Activated CD4-positive, alpha-beta T cell treated with anti-CD3 and anti-CD28 coated beads, Interleukin-2, amount 50 U/mL, for 48 hours (primary cell): ENCODE measurements around the gene GEMIN5.

Experiments used
- DNase-seq, 2 experiments: peaks; one replicate each; pipeline ENCODE4 v3.0.0-alpha.2; 2020

Gene GEMIN5

DNA sequence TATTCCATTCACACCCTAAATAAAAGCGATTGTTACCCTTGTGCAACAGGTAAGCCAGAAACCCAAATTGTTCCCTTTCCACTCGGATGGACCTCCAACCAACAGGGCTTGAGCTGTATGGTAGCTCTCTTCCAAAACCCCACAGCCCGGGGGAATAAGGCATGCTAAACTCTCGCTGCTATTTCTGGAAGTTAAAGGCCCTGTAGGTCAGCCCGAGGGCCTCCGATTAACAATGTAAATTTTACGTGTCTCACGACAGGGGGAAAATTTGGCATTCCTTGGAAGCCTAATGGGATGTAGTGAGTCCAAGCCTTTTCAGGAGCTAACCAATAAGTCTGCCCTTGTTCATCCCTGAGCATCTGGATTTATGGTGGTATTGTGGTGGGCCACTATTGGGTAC is 53.6 kb downstream of the GEMIN5 start:
- no peak for DNase-seq

DNA sequence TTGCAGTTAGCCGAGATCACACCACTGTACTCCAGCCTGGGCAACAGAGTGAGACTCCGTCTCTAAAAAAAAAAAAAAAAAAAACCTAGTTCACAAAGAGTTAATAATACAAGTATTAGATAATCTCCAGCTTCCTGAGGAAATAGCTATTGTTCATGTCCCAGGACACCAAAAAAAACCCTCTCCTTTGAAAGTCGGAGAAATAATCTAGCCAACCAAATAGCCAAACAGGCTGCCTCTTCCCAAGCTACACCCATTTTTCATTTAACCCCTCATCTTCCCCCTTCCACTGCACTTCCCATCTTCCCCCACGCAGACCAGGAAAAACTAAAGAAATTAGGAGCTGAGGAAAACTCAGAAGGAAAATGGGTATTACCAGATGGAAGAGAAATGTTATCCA is 56.0 kb downstream of the GEMIN5 start:
- DNase-seq, result no peak

DNA sequence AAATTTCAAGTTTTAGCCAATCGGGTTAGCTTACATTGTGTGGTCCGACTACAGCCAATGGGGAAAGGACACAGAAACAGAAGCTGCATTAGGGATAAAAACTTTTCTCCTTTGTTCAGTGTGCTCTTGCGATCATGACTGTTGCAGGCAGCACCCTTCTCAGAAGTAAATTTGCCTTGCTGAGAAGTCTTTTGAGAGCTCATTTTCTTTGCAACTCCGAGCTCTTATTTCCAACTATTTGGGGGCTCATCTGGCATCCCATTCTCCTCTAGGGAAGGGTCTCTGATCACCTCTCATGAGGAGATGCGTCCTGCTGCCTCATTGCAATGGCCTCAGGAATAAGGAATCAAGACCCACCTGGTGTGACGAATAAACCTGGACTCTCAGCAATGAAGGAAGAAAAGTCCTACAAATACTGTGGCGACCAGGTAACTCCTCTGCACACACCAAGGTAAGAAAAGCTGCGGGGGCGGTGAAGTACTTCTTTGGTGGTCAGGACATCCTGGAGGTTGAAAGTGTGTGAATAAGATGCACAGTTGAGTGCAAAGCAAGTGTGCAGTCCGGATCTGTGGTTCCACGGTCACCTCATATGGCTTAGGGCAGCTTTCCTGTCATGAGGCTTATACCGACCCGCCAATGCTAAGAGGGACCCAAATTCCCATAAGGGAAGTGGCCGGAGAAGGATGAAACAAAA is 59.2 kb downstream of the GEMIN5 start:
- no peak for DNase-seq

DNA sequence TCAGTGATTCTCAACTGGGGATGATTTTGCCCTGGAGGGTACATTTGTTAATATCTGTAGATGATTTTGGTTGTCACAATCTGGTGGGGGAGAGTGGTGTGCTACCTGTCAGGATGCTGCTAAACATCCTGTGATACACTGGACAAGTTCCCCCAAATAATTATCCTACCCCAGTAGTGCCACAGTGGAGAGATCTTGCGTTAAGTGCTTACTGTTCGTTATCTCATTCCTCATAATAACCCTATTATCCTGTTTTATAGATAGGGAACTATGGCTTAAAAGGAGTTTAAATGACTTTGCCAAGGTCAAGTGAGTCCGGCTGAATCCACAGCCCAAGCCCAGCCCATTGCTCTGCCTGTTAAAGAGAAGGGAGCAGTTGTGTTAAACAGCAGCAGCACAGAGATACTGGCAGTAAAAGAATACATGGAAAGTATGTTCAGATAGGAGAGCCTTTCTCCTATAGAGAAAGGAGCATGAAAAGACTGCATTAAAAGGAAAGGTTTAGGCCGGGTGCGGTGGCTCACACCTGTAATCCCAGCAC is 64.2 kb downstream of the GEMIN5 start:
- DNase-seq, result no peak

DNA sequence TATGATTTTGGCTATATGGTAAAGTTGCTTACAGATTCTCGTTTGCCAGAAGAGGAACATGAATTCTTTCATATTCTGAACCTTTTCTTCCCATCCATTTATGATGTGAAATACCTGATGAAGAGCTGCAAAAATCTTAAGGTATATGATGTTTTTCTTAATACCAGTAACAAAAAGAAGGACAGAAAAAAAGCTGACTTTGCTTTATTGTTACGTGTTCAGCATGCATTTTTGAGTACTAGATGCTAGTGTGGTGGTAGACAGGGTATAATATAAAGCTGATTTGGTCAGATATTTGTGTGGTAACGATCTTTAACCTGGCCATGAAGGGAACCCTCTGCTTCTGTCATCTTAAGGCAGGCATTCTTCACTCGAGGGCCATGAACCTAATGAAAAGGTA is 66.3 kb downstream of the GEMIN5 start:
- no peak for DNase-seq

DNA sequence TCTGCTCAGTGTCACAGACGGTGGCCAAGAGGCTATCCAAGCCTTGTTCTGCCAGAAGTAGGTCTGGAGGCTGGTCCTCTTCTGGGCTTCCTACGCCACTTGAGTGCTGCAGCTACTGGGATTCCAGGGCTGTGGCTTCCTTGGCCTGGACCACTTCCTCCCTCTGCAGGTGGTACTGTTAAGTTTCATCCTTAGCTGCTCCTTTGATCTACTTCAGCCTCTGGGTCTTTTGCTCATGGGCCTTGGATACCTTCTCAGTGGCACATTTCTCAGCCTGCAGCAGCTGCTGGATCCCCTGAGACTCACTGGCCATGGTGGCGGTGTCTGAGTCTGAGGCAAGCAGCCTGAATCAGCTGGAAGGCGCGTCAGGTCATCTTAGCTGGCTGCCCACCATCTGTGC is 69.3 kb downstream of the GEMIN5 start:
- no peak for DNase-seq

DNA sequence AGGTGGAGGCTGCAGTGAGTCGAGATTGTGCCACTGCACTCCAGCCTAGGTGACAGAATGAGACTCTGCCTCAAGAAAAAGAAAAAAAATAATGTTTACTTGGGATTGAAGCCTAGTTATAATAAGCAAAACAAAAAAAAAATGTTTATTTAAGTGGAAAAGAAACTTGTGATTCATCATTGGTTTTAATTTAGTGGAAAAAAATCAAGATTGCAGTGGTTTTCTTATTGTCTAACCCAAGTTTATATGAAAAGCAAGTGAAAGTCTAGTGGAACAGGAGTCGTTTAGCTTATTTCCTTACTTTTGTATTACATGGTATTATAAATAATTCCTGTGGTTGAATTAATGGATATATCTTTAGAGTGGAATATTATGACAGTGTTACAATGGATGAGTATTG is 71.2 kb downstream of the GEMIN5 start:
- DNase-seq, result no peak

DNA sequence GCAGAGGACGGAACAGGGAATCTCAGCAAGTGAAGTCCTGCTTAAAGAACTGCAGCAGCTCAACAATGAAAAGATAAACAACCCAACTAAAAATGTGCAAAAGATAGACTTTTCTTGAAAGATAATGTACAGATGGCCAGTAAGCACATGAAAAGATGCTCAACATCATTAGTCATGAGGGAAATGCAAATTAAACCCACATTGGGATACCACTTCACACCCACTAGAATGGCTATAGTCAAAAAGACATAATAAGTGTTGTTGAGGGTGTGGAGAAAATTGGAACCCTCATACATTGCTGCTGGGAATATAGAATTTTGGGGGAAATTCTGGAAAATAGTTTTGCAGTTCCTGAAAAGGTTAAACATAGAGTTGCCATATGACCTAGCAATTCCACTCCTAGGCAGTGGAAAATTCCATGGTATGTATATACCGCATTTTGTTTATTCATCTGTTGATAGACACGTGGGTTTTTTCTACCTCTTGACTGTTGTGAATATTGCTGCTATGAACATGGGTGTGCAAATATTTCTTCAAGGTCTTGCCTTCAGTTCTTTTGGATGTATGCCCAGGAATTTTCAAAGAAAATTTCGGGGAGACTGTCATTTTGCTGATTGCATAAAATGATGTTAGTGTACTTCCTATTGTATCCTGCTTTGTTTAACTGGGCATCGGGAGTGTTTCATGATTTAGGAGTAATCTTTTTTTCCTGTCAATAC is 72.4 kb downstream of the GEMIN5 start:
- DNase-seq, result no peak

DNA sequence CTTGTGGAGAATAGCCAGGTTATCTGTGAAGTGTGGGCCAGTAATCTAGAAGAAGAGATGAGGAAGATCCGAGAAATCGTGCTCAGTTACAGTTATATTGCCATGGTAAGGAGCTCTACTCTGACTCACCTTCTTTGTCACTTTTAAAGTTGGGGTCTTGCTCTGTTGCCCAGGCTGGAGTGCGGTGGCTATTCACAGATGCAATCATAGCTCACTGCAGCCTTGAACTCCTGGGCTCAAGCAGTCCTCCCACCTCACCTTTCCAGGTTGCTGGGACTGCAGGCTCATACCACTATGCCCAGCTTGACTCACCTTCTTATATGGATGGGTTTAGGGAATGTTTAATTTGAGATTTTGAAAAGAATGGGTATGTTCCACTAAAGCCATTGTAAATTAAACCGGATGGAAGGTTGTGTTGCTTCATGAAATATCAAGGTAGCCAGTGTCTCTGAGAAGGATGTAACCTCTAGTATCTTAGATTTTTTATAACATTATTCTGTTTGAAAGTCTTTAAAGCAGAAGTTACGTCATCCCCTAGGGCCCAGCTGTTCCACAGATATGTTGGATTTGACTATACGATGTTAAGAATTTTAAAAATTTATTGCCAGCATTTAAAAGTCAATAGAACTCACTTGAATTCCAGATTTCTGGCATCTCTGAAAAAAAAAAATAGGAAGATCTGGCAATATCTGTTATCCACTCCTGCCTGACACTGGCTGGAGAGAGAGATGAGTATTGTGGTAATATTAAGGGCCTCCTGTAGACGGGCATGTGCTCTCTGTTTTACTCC is 74.5 kb downstream of the GEMIN5 start:
- no peak for DNase-seq

DNA sequence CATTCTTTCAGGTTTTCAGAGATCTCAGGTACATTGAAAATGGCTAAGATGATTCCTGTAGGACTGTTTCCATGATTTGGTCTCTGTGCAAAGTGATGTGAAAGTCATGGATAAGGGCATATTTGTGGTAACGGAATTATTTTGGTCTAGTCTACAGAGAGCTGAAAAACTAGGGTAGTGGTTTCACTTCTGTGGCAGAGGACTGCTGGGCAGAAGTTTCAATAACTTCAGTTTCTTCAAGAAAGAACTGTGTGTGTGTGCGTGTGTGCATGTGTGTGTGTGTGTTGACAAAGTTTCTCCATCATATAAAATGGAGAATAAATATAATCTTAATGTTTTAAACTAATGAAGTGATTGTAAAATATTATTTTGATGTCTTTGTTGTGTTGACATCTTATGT is 75.2 kb downstream of the GEMIN5 start:
- DNase-seq, result no peak

DNA sequence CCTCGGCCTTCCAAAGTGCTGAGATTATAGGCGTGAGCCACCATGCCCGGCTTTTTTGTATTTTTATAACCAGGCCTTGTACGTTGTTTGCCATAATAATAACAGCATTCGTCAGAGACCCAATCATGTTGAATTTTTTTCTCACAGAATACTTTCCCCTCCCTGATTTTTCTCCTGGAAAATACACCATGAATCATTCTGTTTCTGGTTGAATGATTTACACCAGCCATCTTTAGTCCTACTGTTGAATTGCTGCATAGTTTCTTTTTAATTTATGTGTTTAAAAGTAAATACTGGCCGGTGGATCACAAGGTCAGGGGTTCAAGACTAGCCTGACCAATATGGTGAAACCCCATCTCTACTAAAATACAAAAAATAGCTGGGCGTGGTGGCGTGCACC is 76.1 kb downstream of the GEMIN5 start:
- no peak for DNase-seq

DNA sequence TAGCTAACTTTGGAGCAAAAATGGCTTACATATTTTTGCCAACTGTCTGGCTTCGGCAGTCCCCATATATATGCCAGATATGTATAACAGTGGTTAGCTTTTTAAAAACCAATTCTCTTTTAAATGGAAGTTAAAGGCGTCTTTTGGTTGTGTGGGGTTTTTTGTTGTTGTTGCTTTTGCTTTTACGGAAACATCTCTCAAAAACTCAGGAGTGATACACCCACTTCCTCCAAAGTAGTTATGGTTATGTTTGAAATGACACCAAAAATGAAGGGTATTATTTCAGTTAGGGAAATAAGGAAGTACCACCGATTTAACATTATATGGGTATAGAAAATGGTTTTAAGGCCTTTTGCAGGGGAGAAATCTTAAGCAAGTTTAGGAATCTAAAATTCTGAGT is 77.2 kb downstream of the GEMIN5 start:
- DNase-seq, result no peak

DNA sequence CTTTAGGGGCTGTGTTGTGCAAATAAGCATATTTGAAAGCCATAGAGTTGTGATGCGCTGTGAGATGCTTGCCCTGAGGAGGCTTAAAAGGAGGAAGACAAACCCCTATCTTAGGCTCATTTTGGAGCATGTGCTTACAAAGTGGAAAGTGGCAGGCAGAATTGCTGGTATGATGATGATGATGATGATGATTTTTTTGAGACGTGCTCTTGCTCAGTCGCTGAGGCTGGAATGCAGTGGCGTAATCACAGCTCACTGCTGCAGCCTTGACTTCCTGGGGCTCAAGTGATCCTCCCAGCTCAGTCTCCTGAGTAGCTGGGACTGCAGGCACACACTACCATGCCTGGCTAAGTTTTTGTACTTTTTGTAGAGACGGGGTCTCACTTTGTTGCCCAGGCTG is 77.9 kb downstream of the GEMIN5 start:
- DNase-seq, result peak; percentile 26 to 39

DNA sequence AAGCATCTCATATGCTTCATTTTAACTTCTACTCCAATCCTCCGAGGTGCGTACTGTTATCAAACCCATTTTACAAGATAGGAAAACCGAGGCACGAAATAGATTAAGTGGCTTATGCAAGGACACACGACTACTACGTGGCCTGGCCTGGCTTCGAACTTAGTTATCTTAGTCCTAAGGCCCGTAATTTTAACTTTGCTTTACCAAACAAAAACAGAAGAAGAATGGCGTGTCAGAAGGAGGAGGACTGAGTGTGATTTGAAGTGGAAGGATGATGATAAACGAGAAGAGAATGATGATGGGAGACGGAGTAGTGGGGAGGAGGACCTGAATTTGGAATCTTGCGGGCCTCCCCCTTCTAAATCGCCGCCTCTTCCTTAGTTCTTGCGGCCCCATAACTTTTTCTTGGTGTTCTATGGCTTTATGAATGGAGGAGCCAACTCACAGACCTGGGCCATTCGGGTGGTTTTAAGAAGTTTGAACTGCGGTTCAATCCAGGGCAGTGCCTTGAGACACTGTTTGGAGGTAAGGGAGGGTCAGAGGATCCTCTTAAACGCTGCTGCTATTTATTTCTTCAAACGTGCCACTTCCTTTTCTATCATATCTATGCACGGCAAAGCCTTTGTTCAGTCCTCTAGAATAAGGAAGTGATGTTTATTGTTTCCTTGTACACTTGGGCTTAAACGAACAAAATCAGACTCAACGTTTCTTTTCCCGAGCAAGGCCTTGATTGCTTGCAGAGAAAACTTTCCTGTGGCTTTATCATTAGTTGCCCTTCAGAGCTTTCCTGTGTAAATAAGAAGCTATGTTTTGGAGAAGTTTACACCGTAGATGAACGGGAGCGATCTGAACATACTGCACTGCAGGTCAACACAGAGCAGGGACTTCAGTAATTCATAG is 78.8 kb downstream of the GEMIN5 start:
- peak in 1 of 2 experiments; percentile 15 for DNase-seq

DNA sequence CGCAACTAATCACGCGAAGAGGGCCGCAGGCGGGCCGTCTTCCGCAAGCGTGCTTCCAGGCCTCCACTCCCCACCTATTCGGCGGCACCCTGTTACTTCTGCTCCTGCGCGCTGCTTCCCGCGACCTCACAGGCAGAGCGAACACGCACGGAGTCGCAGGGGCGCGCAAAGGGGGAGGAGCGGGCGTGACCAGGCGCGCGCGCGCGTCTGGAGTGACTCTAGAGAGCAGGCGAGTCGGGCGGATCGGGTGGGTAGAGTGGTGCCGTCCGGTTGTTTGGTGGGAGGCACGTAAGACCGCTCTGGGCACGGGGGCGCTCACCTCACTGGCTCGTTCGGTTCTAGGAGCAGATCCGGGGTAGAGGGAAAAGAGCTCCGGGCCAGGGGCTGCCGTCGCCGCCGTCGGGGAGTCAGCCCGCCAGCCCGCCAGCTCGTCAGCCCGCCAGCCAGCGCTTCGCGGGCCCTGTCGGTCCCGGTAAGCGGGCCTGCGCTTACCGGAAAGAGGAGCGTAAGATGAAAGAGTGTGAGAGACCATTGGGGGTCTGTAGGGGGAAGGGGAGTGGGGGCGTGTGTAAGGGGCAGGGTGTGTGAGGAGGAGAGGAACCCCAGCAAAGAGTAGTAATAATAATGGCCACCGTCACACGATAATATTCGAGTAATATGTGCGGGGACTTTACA is 79.6 kb downstream of the GEMIN5 start, which contains the start of gene CNOT8:
Gene CNOT8 (plus strand): TSS at position 331 of the 675 bp plus-strand sequence. CDS start 4,652 bp downstream, outside the sequence.
- peak; percentile 98 for DNase-seq

DNA sequence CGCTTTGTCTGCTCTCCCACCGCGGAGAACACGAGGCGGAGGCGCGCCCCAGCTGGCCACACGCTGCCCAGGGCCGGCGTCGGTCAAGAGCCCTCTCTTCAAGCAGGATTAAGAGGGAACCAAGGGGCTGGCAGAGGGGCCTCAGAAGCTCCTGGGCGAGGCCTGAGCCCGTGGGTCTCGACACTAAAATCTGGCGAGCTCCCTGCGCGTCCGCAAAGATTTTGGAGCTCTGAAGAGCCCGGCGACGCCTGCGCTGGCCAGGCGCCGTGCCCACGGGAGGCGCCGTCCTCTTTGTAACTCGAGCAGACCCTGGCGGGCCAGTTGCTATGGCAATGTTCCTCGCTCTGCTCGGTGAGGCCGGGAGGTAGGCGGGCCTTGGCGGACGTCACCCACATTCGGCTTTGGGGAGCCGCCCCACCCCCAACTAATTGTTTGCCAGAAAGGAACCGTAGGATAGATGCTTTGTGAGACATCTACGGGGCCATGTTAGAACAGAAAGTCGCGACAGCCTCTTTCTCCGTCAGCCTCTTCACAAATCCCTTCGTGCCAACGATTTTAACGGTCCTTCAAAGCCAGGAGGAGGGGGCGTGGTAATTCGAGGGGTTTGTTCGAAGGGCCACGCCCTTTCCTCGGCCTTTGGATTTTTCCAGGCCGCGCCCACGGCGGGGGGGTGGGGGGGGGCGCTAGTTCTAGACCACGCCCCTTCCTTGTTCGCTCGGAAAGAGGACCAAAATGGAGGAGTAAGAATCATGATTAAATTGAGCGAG is 80.3 kb downstream of the GEMIN5 start:
- DNase-seq, result peak; percentile 83 to 88

DNA sequence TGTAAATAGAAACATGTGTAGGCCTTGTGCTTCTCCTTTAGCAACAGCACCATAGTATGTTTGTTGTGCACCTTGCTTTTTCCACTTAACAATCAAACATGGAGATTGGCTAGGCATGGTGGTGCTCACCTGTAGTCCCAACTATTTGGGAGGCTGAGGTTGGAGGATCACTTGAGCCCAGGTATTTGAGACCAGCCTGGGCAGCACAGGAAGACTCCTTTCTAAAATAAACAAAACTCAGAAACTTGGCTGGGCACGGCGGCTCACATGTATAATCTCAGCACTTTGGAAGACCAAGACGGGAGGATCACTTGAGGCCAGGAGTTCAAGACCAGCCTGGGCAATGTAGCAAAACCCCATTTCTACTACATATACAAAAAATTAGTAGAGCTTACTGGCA is 86.7 kb downstream of the GEMIN5 start:
- no peak for DNase-seq

DNA sequence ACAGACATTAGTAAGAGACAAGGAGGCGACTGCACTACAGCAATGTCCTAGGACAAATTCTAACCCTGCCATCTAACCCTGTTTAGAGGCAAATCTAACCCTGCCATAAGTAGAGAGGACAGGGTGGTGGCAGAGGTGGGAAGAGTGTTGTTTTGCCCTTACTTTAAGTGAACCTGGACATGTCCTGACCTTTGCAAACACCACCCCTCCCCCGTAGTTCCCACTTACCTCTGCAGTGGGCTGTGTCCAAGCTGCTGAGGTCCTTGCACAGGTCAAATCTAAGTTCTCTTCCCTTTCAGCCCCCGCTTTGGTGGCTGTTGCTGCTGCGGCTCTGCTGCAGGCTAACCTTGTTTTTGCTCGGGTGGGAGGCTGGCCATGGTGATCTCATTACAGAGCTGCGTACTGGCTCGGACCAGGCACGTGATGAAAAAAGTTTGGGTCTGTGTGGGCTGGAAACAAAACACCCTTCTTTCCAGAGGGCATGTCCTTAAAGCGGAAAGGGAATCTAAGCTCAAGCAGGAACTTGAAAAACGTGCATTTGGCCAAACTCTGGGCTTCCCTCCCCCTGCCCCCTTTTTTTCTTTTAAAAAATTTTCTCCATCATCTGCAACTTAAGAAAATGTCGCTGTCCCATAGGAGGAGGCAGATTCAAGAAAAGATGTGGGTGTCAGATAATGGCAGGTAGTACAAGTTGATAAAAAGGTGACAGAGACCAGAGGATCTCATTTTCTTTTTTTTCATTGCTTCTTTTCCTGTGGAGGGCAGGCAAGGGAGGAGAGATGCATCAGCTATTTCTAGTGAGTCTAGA is 87.6 kb downstream of the GEMIN5 start, which contains the start of gene FAXDC2:
Gene FAXDC2 (minus strand): TSS at position 349 of the 808 bp plus-strand sequence. CDS start 12,425 bp downstream, outside the sequence.
- no peak for DNase-seq

DNA sequence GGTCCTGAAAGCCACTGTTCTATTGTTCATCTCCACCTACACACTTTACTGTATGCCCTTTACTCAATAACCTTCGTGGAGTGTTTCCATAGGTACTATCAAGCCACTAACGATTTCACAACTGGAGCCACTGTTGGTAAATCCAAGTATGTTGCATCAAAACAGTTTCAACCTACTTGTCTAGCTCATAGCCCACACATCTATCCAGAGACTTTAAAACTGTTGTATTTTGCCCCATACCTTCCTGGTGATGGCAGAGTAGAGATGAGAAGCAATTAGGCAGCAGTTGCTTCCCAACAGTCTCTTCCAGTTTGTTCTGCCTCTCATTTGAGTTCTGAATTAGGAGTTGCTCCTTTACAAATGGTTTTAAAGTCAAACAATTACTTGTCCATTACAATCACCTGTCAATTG is 88.2 kb downstream of the GEMIN5 start:
- no peak for DNase-seq

DNA sequence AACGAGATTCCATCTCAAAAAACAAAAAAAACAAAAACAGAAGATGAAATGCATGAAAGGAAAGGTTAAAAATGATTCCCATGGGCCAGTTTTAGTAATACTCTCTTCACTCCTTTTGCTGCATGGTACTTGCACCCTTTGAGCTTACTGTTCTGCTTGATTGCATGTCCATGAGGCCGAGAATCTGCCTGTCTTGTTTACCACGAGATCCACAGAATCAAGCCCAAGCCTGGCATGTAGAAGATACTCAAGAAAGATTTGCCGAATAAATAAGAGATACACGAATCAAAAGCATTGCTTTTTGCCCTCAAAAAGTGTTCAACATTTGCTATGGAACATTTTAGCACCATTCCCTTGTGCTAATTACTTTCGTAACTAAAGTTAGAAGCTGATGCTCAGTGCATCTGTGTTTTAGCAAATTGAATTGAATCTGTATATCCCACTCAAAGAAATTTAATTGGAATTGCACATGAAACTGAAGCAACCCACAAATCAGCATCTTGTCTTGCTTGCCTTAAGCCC is 88.7 kb downstream of the GEMIN5 start:
- DNase-seq, result no peak
